Activated T-cell treated with anti-CD3 and anti-CD28 coated beads, Interleukin-2, amount 50 U/mL, for 1 hour (primary cell): ENCODE measurements around the gene CCDC34.

Experiments
- DNase-seq: peaks from one replicate; pipeline ENCODE4 v3.0.0-alpha.2; 2020

CCDC34 gene

GRCh38 chr11:27391331-27392015, 28.5 kb upstream of the CCDC34 start:
- no peak for DNase-seq

DNA sequence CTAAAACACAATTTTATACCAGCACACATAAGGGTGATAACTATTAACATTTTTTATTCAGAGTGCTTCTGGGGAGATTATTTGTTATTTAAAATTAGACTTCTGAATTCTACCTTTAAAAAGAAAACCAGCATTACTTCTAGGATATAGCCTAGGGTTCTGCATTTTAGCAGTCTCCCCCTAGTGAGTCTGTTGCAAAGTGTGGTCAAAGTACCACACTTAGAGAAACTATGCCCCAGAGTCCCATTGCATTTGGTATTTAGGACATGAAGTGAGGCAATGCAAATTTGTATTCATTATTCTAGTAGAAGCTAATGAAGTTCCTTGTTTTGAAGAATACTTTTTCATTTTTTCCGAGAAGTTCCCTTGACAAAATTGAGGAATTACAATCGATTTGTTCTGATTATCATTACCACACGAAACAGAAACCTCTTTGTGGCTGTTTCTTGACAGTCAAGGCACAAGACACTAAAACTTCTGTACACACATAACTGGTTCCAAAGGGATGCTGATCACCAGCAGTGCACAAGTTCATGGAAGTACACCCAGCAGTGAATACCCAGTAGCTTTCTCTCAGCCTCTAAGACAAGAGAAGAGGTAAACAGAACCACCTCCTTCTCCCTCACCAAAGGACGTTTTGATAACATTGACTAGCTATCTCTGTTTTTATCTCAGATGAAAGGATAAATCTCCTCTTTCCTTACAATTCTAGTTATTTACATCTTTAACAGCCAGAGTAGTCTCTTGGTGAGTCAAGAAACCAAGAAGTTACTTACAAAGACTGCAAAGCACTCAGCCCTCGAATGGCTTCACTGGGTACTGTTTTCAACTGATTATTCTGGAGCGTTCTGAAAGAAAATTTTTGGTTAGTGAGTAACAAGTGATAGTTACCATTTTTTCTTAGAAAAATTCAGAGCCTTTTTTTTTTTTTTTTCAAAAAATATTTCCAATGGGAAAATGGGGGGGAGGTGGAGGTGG, 27.6 kb upstream of the CCDC34 start:
- DNase-seq, result no peak

DNA sequence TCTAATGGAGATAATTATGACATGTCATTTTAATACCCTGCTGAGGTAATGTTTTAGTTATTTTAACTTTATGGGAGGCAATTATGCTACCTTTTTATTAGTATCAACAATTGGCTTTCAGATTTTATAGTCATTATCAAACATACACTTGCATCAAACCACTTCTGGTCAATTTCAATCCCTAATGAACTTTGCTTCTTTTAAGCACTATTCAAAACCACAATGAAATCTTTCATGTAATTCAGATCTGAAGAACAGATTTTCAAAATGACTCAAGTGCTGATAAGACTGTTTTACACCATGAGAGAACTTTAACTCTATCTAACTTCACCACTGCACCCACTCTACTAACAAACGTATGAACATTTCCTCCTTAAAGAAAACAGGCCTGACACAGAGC, 25.9 kb upstream of the CCDC34 start:
- no peak for DNase-seq

DNA sequence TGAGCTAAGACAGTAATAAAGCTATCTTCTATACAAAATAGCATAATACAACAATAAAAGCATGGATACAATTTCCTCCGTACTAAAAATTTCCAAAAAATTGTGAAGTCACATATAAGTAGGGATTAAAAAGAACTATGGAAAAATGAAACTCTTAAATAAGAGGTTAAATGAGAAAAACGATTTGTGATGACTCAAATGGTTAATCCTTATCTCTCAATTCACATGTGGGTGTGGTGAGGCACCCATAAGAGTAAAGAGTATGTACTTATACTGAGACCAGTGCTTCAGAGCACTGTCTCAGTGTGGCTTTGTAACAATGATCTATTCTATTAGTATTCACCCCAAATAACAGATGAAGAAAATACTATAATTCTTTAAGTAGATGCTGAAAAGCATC, 25.0 kb upstream of the CCDC34 start:
- no peak for DNase-seq

- DNase-seq, result no peak
These were observed 24.3 kb upstream of the CCDC34 start for GRCh38 chr11:27387362-27387761.

GRCh38 chr11:27386181-27386845, 23.3 kb upstream of the CCDC34 start:
- no peak for DNase-seq

DNA sequence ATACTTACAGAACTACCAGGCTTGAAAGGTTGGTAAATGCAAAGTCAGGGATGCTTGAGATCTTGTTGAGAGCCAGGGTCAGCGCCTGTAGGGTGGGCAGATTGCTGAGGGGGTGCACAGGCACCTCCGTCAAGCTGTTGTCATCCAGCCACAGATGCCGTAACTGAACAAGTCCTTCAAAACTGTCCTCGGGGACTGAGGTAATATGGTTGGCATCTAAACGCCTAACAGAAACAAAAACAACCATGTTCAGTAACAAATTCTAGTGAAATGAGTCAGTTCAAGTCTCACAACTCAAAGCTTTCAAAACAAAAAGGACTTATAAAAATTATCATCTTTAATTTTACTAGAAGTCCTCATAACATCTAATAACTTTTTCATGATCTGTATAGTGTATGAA, 22.2 kb upstream of the CCDC34 start:
- DNase-seq, result no peak

GRCh38 chr11:27384227-27384626, 21.2 kb upstream of the CCDC34 start:
- no peak for DNase-seq

DNA sequence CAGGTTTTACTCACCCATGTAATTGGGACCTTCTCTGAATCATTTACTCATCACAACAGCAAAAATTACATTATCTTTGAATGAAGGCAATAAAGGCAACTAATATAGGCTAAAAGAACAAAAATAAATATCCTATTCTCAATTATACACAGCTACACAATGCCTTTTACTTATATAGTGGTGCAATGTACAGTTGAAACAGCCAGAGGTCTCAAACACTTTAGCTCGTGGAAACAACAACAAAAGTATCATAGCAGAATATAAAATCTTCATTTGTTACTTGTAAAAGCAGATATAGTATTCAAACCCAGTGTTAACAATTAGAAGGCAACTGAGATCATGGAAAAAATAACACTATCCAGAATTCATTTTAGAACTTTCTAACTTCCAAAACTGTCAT, 20.6 kb upstream of the CCDC34 start:
- no peak for DNase-seq

DNA sequence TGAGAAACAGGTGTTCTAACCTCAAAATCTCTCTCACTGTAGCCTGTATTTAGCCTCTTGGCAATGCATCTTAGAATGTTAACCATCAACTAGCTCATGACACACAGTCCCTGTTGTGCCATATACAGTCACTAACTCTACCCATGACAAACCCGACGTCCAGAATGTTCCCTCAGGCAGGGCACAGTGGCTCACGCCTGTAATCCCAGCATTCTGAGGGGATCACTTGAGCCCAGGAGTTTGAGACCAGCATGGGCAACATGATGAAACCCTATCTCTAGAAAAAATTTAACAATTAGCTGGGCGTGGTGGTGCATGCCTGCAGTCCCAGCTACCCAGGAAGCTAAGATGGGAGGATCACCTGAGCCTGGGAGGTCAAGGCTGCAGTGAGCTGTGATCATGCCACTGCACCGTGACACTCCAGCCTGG, 18.2 kb upstream of the CCDC34 start:
- DNase-seq, result no peak

DNA sequence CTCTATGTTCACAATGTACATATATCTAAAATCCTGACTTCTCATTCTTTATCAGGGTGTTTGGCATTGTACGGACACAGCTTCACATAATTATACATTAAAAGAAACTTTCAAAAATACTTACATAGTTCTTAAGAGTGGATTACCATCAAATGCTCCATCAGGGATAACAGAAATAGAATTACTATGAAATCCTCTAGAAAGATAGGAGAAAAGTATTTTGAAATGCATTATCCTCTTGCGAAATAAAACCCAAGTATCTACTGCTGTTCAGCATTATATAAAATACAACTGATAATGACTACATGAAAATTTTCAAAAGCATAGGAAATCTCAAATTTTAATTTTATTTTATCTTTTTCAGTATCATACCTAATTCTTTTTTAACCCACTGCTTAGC, 17.8 kb upstream of the CCDC34 start:
- DNase-seq, result no peak

GRCh38 chr11:27379449-27379848, 16.4 kb upstream of the CCDC34 start:
- DNase-seq, result no peak

- DNase-seq, result no peak
These were observed 12.4 kb upstream of the CCDC34 start for GRCh38 chr11:27375370-27375769.

- DNase-seq, result no peak
These were observed 11.0 kb upstream of the CCDC34 start for GRCh38 chr11:27373856-27374602.

- no peak for DNase-seq
These were observed 10.4 kb upstream of the CCDC34 start for GRCh38 chr11:27373392-27373791.

DNA sequence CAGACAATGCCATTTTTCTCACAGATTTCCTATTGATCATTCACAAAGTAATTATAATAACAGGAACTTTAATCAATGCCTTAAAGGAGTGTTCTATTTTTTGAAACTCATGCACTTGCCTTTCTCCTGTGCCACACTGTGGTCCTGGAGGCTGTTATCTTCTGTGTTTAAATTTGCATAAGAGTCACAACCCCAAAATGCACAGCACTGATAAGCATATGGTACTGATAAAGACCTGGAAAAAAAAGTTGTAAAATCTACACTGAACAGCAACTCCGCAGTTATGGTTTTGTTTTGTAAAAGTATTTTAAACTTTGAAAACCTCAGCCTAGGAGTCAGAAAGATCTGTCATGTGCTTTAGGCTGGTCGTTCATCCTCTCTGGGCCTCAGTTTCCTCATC, 9.1 kb upstream of the CCDC34 start:
- DNase-seq, result no peak

GRCh38 chr11:27371489-27371888, 8.5 kb upstream of the CCDC34 start:
- no peak for DNase-seq

DNA sequence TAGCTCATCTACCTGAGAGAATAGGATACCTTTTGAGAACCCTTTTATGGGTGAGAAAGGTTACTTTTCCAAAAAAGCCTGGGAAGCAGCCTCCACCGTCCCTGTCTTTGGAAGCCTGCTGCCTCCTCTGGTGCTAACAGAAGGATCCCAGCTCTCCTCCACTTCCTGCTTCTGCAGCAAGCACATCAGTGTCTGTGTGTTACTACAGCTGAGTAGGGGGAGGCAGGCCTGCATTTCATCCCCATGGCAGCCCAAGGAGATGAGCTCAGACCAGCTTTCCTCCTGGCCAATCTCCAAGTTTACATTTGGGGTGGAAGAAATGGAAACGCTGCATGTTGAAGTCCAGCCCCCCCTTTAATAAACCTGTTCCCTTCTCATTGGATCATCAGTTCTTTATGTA, 7.4 kb upstream of the CCDC34 start:
- no peak for DNase-seq

DNA sequence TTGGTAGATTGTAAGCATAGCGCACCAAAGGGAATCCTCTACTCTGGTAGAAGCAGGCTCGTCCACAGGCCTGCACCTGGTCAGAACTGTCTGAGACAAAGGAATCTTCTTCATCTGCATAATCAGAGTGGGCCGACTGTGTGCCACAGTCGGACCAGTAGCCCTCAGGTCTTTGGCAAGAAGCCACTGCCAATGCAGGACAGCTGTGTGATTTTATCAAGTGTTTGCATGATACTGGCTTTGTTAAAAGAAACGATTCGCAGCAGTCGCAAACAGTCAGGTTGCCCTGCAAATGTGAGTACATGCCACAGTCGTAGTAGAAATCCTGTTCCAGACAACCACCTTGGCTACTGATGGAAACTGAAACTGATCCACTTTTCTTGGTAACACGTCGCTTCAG, 4.9 kb upstream of the CCDC34 start:
- no peak for DNase-seq

GRCh38 chr11:27363576-27364117, 632 bp upstream of the CCDC34 start:
- DNase-seq, result no peak

DNA sequence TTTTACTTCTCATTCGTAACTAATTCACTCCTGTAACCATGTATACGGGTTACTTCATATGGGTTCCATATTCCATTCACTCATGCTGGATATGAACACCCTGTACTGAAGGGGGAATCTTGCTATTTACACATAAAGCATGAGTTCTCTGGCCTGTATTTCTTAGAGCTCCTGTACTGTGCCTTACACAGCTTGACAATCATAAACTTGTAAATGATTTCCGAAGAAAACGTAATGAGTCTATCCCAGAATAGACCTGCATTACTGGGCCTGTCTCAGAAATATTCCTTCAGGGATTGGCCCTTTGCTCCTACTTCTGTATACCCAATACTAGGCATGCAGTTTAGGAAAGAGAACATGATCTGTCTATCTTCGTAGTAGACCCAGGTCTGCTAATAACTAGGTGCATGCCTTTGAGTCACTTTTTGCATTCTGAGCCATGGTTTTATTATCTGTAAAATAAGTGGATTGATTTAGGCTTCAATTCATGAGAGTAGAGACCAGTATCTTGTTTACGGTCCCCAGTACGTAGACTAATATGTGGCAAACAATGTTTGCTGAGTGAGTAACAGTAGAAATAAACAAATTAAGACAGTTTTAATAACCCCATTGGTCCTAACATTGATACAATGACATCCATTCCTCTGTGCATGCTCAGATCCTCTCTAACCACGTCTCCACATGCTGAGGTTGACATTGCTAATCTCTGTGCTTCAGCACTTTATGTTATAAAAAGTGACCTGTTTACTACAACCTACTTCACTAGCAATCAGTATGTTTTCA, 1.2 kb downstream of the CCDC34 start:
- DNase-seq, result no peak

GRCh38 chr11:27358296-27358695, 4.7 kb downstream of the CCDC34 start:
- DNase-seq, result no peak
